Breast epithelium (tissue), 3 donors: Measurements from ENCODE around the gene GPR32.

Source experiments
- POLR2A ChIP-seq: fragments of 450-650 bp; IDR thresholded peaks from one replicate; pipeline ENCODE4 v1.6.1; 2016; ENCODE audit warnings: antibody characterized with exemption, mild to moderate bottlenecking, moderate library complexity
- POLR2AphosphoS5 ChIP-seq, 3 donors: sonication (generic); formaldehyde crosslinking; IDR thresholded peaks; one replicate each; pipeline ENCODE4 v1.6.1; 2017; ENCODE audit warnings: antibody characterized with exemption in 3 of 3
- TF ChIP-seq, protein P1 (sequence below), 3 donors: fragments of 450-650 bp; IDR thresholded peaks; one replicate each; pipeline ENCODE4 v1.5.1; 2016 to 2017; ENCODE audit warnings: antibody characterized with exemption in 3 of 3, mild to moderate bottlenecking in 3 of 3, moderate library complexity in 3 of 3

DNA sequence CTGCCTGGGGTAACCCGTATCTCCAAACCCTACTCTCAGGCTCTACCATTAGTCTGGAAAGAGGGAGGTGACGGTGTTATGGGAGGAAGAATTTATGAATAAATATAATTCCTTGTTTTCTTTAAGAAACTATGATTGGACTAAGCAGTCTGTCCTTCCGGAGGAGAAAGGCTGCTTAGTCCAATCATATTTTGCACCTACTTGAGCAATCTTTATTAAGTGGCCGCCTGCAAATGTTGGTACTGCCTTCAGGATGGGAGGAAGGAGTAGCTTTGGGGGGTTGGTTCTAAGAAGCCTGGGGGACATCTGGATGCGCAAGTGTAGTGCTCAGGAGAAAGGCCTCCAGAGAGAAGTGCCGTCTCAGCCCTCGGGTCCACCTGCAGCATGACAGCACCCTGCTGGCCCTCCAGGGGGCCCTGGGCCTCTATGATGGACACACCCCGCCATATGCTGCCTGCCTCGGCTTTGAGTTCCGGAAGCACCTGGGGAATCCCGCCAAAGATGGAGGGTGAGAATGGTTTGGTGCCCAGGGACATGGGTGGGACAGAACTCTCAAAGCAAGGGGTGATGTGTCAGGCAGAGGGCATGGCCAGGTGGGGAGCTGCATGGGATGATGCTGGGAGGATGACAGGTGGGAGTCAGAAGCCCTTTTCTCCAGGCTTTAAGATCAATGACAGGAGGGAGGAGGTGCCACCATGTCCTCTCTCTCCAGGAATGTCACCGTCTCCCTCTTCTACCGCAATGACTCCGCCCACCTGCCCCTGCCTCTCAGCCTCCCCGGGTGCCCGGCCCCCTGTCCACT, 24.0 kb downstream of the GPR32 start:
- TF ChIP-seq, protein P1, sequence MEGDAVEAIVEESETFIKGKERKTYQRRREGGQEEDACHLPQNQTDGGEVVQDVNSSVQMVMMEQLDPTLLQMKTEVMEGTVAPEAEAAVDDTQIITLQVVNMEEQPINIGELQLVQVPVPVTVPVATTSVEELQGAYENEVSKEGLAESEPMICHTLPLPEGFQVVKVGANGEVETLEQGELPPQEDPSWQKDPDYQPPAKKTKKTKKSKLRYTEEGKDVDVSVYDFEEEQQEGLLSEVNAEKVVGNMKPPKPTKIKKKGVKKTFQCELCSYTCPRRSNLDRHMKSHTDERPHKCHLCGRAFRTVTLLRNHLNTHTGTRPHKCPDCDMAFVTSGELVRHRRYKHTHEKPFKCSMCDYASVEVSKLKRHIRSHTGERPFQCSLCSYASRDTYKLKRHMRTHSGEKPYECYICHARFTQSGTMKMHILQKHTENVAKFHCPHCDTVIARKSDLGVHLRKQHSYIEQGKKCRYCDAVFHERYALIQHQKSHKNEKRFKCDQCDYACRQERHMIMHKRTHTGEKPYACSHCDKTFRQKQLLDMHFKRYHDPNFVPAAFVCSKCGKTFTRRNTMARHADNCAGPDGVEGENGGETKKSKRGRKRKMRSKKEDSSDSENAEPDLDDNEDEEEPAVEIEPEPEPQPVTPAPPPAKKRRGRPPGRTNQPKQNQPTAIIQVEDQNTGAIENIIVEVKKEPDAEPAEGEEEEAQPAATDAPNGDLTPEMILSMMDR (IDR thresholded peaks at IDR 0.05) = no peak
- TF ChIP-seq POLR2A (no peak), POLR2AphosphoS5 (IDR thresholded peaks at IDR 0.05) (no peak)
